T-helper 2 cell (primary cell): ENCODE results near the gene CHID1.
A peak's percentile ranks its signal among the peaks of the same experiment; 100 is the strongest.

Source experiments
- DNase-seq, 5 experiments: peaks; one replicate each; pipeline versions ENCODE4 v3.0.0 to v3.0.0-alpha.2; 2012 to 2022
- total RNA-seq, 2 donors: gene quantifications; one replicate each; lab custom pipeline; 2026; lab: John Stamatoyannopoulos, UW

The CHID1 gene
- 11.2 to 16.8 reads per million in 2 donors for total RNA-seq

DNA sequence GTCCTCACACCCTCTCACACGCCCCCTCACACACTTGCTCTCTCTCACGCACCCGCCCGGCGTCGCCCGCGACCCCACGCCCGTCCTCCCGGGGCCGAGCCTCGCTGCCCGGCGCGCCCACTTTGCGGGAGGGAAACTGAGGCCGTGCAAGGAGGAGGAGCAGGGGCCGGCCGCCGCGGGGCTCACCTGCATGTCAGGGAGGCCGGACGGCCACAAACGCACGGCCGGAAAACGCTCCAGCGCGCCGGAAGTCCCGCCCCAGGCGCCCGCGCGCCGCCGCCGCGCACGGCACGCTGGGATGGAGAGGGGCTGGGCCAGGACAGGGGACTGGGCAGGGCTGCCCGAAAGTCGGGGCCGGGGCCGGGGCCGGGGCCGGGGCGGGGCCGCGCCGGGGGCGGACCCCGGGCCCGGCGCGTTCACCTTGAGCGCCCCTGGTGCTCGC lies at the start of gene CHID1:
Gene CHID1 (minus strand): TSS at position 222 of the 442 bp plus-strand sequence. CDS start 5,994 bp downstream, outside the sequence.
- peak; percentile 59 to 87 (median 76) for DNase-seq

DNA sequence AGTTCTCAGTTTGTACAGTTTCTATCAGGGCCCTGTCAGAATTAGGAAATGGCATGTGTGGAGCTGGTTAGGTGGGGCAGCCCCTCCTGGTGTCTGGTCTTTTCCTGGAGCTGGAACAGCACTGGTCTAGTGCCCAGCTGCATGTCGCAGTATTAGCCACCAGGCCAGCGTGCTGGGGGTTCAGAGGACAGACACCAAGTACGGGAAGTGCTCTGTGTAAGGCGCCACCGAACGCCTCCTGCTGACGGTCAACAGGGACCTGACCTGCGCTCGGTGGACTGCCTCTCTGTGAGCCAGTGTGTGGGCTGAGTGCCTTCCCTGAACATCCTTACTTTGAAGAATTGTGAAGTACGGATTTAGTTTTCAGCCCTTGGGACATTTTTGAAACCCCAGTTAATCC lies 49.0 kb upstream of the CHID1 start:
- DNase-seq = no peak

DNA sequence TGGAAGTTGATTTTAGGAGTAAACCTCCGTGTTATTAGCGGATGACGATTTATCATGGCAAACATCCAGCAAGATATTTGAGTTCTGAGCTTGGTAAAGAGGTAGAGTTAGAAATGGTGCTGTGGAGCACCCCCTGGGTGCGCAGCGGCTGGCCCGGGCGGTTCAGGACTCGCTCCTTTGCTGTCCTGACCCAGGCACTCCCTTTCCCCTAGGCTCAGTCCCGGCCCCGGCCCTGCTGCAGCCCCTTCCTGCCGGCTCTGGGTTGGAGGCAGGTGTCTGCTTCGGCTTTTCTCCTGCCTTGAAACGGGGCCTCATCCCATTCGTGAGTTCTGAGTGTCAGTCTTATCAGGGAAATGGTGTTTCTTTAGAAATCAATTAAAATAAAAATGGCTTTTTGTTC lies 48.4 kb upstream of the CHID1 start:
- no peak for DNase-seq

DNA sequence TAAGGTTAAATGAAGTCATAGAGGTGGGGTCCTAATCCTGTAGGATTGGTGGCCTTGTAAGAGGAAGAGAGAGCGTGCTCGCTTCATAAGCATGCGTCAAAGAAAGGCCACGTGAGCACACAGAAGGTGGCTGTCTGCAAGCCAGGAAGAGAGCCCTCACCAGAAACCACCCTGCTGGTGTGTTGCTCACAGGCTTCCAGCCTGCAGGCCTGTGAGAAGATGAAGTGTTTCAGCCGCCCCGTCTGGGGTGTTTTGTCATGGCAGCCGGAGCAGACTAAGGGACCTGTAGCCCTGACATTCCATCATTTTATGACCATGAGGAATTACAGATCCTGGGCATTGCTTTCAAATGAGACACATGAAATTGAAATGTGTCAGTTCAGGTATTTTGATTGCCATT lies 47.5 kb upstream of the CHID1 start:
- DNase-seq = no peak

DNA sequence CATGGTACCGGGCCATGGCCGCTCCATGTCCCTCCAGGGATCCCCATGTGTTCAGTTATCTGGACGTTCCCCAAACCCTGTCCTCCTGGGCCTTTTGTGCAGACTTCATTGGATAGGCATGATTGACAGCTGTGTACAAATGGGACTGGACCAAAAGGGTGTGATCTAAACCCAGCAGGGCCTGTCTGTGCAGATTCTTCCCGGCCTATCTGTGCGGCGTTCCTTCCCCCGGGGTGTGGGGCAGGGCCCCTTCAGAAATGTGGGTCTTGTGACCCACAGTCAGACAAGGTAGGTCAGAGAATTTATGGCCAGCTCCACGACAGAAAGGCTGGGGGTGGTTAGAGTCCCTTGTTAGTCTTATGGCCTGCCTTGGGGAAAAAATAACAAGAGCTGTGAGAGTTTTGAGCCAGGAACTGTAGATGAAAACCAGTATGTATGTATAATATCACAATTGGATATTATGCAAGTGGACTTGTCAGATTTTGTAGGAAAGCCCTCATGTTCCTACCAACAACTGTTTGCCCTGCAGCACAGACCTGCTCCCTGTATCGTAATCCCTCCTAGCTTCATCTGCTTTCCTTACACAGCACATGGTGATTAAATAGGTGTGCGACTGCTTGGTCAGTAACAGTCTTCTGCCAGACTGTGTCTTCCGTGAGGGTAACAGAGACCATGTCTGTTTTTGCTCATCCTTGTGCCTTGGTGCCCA lies 46.8 kb upstream of the CHID1 start:
- DNase-seq = no peak

DNA sequence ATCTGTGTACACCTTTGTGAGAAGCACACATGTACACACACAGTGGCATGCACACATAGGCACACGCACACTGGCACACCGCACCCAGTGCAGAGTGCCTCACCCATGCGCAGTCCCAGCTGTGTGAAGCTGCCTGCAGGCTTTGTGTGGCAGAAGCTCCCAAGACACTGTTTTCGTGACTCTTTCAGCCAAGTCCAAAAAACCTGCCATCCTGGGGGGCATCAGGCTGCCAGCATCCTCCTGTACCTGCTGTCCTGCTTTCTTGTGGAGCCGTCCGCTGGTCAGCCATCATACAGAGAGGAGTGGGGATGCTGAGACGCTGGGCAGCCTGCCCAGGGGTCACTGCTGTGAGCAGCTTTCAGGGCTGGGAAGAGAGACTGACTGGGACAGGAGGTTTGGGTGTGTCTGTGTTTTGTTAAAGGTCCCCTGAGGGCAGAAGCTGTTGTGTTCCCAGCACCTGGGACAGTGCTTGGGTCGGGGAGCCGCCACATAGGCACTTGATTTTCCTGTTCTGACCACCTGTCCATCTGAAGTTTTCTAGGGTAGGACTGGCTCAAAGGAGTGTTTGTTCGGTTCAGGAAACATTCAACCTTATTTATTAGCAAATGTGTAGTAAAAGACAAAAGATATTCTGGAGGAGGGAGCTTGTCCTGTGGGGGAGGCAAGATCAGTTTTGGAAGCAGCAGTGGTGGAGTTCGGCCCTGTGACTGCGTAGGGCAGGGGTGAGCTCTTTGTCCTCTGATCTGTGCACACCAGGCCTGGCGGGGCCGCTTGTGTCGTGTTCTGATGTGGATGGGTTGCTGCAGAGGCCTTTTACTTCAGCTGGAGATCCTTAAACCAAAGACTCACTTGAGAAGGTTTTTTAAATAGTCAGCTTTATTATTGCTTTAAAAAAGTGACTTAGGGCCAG lies 44.8 kb upstream of the CHID1 start:
- no peak for DNase-seq

DNA sequence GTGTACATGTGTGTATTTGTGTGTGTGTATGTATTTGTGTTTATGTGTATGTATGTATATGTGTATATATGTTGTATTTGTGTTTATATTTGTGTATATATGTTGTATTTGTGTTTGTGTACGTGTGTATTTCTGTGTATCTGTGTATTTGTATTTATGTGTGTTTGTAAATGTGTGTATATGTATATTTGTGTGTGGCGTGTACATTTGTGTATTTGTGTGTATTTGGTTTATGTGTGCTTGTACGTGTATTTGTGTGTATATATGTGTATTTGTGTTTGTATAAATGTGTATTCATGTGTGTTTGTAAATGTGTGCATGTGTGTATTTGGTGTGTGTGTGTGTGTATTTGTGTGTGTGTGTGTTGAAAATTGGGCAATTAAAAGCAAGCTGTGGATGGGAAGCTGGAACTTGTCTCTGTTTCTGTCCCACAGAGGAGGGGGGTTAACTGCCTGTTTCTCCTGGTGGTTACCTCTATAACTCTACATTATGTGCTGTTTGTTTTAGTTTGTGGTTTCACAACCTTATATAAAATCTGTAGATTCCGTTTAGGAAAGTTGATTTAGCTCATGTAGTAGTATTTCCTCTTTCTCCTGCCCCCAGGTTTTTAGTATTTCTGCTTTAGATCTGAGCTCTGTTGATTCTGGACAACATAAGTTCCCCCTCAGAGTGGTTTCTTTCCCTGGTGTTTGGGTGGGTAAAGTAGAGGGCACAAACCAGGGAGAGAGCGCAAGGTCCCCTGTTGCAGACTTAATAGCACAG lies 44.0 kb upstream of the CHID1 start:
- no peak for DNase-seq

DNA sequence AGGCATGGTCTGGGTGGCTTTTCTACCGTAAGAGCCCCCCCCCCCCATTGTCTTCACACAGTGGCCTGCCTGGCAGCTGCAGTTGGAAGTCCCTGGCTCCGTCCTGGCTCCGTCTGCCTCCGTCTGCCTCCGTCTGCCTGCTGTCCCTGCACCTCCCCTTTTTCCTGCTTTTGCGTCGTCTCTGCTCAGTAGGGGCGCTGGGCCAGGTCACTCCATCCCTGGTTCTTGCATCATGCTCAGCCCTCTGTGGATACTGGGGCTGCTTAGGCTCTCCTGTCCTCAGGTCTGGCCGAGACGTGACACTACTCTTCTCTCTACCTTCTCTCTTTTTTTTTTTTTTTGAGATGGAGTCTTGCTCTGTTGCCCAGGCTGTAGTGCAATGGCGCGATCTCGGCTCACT lies 42.9 kb upstream of the CHID1 start:
- DNase-seq = no peak

DNA sequence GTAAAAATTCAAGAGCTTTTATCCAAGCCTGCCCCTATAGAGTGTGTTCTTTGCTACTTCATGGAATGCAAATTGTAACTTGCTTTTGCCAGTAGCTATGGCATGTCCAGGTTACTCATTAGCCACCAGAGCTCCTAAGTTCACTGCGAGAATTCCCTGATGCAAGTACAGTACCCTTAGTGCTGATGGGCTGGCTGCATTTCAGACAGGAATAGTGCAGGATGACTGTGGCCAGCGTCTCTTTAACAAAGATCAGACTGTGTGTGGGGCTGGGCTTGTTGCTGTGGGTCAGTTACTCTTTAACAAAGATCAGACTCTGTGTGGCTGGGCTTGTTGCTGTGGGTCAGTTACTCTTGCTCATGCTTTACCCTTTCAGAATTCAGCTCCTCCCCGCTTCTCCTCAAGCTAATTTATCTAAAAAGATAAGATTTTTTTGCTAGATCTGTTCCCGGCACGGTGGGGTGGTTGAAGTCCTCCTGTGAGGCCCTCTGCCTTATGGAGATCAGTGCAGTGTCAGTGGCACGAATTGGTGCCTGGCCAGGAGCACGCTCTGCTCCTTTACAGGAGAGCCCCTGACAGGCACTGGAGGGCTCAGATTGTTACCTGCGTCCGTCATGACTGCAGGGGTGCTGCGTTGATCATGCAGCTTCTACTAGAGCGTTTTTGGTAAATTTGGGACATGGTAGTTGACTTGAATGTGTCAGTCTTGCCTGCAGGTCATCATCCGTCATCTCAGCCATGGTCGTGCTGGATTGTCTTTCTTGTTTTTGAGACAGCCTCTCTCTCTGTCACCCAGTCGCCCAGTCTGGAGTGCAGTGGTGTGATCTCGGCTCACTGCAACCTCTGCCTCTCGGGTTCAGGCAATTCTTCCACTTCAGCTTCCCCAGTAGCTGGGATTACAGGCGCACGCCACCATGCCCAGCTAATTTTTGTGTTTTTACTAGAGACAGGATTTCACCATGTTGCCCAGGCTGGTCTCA lies 42.1 kb upstream of the CHID1 start:
- no peak for DNase-seq

DNA sequence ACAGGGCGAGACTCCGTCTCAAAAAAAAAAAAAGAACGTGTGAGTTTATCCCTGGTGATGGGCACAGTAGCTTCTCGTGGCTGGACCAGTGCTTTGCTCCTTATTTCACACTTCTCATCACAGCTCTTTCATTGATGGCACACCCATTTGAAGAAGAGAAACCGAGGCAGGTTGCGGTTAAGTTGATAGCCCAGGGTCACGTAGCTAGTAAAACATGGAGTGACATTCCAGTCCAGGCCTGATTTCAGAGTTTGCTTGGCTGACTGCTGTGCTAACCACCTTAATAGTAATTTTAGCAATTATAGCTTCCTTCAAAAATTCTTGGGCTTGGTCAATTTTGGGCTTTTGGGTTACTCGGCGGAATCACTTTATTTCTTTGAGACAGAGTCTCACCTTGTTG lies 40.9 kb upstream of the CHID1 start:
- no peak for DNase-seq

DNA sequence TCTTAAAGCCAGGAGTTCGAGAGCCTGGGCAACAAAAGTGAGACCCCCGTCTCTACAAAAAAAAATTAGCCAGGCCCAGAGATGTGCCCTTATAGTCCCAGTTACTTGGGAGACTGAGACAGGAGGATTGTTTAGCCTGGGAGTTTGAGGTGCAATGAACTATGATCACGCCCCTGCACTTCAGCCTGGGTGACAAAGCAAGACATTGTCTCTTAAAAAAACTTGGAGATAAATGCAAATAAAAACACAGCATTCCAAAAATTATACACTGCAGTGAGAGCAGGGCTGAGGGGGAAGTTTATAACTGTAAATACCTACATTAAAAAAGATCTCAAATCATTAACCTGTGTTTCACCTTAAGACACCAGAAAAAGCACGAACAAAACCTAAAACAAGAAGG lies 37.1 kb upstream of the CHID1 start:
- no peak for DNase-seq

DNA sequence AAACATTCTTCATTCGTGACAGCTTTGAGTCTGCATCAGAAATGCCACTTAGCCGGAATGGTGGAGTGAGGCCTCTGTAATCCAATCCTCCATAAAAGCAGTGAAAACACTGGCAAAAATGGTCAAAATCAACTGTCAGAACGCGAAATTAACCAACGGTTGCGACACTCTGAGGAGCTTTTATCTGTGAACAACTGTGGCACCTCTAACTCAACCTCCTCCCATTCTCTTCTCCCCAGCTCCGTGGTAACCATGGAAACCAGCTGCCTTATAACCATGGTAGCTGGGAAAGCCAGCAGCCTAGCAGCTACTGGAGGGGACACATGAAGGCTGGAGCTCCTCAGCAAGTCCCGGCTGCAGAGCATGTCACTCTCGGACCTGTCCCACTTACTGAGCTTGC lies 35.4 kb upstream of the CHID1 start:
- no peak for DNase-seq

DNA sequence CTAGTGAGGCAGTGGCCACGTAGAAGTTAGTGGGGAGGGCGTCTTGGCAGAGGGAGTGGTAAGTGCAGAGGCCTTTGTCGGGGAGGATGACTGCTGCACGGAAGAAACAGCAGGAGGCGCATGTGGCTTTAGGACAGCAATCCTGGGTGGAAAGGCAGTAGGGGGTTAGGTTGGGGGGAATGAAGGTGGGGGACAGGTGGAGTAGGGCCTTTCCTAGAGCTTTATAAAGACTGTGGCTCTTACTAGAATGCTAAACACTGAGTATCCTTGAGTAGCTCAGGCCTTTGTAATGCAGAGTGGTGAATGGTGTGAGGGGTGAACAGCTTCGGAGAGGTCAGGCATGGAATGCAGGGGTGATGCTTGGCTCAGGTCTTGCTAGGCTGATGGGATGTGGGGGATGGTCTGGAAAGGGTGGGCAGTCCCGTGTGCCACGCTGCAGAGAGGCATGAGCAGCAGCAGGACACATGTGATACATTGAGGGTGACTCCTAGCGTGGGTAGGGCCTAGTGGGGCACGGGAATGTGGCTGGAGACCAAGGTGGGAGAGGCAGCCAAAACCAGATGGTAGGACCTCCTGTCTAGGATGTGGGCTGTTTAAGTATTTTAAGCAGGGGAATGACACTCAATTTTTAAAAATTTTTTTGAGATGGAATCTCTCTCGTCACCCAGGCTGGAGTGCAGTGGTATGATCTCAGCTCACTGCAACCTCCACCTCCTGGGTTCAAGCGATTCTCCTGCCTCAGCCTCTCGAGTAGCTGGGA lies 34.3 kb upstream of the CHID1 start:
- DNase-seq = no peak

DNA sequence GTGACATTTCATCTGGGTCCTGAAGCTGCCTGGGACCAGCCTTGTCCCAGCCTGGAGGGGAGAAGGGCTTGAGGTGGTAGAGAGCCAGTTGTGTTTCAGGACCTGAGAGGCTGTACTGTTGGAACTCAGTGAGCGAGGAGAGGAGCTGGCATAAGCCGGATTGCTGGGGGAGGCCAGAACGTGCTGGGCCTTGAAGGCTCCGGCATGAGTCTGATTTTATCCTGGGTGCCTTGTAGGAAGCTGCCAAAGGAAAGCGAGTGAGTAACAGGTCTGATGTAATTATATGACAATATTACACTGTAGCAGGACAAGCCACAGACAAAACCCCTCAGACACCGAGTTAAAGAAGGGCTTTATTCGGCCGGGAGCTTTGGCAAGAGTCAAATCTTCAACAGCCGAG lies 32.2 kb upstream of the CHID1 start:
- no peak for DNase-seq

DNA sequence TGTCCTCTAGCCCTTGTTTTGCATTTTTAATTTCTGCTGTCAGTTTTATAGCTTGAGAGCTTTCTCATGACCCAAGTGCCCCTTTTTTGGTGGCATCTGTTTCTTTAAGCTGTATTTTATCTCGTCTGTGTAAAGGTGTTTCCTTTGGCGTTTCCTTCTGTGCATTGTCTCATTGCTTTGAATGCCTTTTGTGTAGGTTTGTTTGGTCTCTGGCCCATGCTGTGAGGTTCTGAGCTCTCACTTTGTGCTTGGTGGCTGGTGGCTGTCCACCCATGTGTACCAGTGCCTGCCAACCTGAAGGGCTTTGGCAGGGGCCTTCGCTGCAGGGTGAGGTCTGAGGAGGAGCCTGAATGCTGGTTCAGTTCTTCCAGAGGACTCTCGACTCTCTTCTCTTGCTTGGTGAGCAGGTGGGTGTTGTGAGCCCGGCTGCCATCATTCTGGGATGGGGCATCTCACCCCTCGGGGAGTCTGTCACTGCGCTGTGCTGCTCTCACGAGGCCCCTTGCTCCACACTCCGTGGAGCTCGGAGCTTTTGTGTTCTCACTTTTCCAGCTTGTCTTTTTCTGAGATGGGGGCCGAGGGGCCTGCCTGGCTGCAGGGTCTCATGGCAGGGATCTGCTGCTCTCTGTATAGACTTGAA lies 30.0 kb upstream of the CHID1 start:
- DNase-seq = no peak

DNA sequence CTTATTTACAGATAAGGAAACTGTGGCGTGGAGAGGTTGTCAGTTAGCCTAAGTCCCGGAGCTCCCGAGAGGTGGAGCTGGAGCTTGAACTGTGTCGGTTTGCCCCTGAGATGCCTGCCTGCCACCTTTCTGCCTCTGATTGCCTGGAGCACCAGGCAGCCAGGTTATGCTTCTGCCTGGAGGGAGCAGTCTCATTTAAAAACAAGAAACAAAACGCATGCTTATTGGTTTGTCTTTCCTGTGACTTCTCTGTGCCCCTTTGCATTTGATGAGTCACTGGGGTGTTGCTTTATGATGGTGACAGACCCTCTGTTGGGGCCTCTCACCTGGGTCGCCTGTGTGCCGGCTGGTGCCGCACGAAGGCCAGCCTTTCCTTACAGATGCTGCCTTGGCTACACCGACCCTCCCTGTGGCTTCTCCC lies 27.2 kb upstream of the CHID1 start:
- DNase-seq = no peak

DNA sequence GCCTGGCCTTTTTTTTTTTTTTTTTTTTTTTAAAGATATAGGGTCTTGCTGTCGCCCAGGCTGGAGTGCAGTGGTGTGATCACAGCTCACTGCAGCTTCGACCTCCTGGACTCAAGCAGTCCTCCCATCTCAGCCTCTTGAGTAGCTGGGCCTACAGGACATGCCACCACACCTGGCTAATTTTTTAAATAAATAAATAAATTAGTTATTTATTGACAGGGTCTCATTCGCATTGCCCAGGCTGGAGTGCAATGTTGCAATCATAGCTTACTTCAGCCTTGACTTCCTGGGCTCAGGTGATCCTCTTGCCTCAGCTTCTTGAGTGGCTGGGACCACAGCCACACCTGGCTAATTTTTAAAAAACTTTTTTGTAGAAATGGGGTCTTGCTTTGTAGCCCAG lies 25.6 kb upstream of the CHID1 start:
- no peak for DNase-seq

DNA sequence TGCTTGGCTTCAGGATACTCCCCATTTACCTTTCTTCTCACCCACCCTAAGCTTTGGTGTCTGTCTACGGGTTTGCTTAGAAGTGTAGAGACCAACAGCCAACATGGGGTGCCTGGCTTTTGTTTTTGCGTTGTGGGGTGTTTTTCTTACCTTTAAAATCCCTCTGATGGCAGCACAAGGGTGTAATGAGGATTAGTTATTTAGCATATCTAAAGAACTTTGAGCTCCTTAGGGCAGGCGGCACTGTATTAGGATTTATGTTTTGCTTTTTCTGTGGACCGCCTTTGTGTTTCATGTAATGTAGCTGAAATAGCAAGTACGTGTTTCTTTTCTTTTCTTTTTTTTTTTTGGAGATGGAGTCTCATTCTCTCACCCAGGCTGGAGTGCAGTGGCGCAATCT lies 23.9 kb upstream of the CHID1 start:
- no peak for DNase-seq

DNA sequence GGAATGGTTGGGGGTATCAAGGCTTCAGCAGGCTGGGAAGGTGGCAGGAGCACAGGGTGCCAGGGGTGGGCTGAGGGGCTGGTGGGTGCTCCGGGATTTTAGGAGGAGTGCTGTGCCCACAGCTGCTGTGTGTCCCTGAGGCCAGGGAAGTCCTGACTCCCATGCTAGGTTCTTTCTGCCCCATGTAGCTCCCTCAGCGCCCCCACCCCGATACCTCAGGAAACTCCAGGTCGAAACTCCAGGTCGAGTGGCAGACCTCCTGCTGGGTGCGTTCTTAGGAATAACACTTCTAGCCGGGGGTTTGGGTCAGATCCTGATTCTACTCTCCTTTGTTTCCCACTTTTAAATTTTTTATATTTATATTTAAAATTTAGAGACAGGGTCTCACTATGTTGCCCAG lies 23.3 kb upstream of the CHID1 start:
- DNase-seq = no peak

DNA sequence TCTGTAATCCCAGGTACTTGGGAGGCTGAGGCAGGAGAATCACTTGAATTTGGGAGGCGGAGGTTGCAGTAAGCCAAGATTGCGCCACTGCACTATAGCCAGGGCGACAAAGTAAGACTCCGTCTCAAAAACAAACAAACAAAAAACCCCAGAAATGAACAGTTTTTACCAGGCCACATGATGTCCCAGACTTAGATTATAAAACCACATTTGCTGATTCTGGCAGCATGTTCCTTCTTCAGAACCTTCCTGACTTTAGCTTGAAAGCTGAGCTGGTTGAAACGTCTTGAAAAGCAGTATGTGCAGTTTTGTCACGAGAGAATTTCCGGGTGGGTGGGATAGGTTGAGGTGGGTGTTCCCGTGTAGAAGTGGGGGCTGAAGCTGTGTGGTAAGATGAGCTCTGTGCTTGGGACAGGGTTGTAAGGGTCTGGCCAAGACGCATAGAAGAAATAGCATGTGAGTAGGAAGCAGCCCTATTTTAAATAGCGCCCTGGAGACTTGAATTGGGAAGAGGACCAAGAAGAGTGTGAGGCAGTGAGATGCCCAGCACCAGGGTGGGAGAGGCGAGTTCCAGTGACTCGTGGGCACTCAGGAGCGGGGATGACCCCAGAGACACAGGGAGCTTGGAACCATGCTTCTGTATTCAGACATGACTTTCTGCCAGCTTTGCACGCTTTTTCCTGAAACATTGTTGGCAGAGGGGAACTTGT lies 22.7 kb upstream of the CHID1 start:
- no peak for DNase-seq
